Common myeloid progenitor, CD34-positive (primary cell): ENCODE data around the gene CLPTM1.

ENCODE experiments used
- CTCF ChIA-PET: fragments of 350-600 bp; sonication (Branson Sonifier 250); formaldehyde crosslinking; loops from one replicate; lab custom pipeline; 2021; ENCODE audit warnings: antibody characterized with exemption; lab: Charles Lee
- POLR2A ChIA-PET: fragments of 350-600 bp; sonication (Branson Sonifier 250); formaldehyde crosslinking; loops from one replicate; lab custom pipeline; 2021; ENCODE audit warnings: antibody characterized with exemption; lab: Charles Lee
- DNase-seq, 3 donors: peaks; one replicate each; pipeline versions ENCODE4 v3.0.0 to v3.0.0-alpha.2; 2013
- H3K27ac ChIP-seq, 2 experiments: 1 replicate in 1 of 2; 2 replicates in 1 of 2; pipeline ENCODE4 v1.7.0; 2013; ENCODE audit warnings: inconsistent platforms in 2 of 2, low read length in 2 of 2, mild to moderate bottlenecking in 2 of 2, low read depth in 1 of 2, moderate library complexity in 1 of 2; ENCODE audit not compliant: severe bottlenecking in 2 of 2, insufficient read depth in 1 of 2, poor library complexity in 1 of 2
- H3K27me3 ChIP-seq, 5 experiments: replicated peaks in 2 of 5; 1 replicate in 3 of 5; 2 replicates in 2 of 5; pipeline versions ENCODE4 v1.6.1 to v1.7.0; 2013; ENCODE audit warnings: low read length in 4 of 5, mild to moderate bottlenecking in 2 of 5, moderate library complexity in 2 of 5, inconsistent platforms in 1 of 5; ENCODE audit not compliant: insufficient read depth in 5 of 5, control insufficient read depth in 4 of 5
- H3K36me3 ChIP-seq, 4 experiments: 1 replicate in 2 of 4; 2 replicates in 2 of 4; pipeline versions ENCODE4 v1.6.1 to v1.7.0; 2013; ENCODE audit warnings: low read length in 3 of 4, control low read depth in 1 of 4, mild to moderate bottlenecking in 1 of 4; ENCODE audit not compliant: control insufficient read depth in 4 of 4, insufficient read depth in 4 of 4
- H3K4me1 ChIP-seq, 4 experiments: 1 replicate in 3 of 4; 2 replicates in 1 of 4; pipeline versions ENCODE4 v1.6.1 to v1.7.1; 2013; ENCODE audit warnings: low read length in 3 of 4, mild to moderate bottlenecking in 3 of 4, control low read depth in 1 of 4, inconsistent platforms in 1 of 4, moderate library complexity in 1 of 4; ENCODE audit not compliant: control insufficient read depth in 4 of 4, insufficient read depth in 4 of 4; ENCODE audit errors: control extremely low read depth in 1 of 4
- H3K4me3 ChIP-seq, 7 experiments: 1 replicate in 4 of 7; 2 replicates in 3 of 7; pipeline versions ENCODE4 v1.5.1 to v1.7.0; 2013; ENCODE audit warnings: mild to moderate bottlenecking in 7 of 7, low read length in 6 of 7, moderate library complexity in 6 of 7, inconsistent platforms in 2 of 7, low read depth in 2 of 7, control low read depth in 1 of 7; ENCODE audit not compliant: insufficient read depth in 4 of 7, control insufficient read depth in 1 of 7; ENCODE audit errors: extremely low read depth in 1 of 7
- H3K9me3 ChIP-seq, 5 experiments: 1 replicate in 4 of 5; 2 replicates in 1 of 5; pipeline versions ENCODE4 v1.6.1 to v1.7.1; 2013; ENCODE audit warnings: low read length in 4 of 5, mild to moderate bottlenecking in 2 of 5, inconsistent platforms in 1 of 5, low read depth in 1 of 5, moderate library complexity in 1 of 5; ENCODE audit not compliant: control insufficient read depth in 4 of 5, insufficient read depth in 2 of 5; ENCODE audit errors: control extremely low read depth in 1 of 5
- WGBS: methylation state at CpG from one replicate; pipeline ENCODE4 v1.1.5; 2013; ENCODE audit not compliant: insufficient coverage; 5-methylcytosine and 5-hydroxymethylcytosine counted together

Gene CLPTM1

GRCh38 chr19:45035755-45036154, 80.6 kb downstream of the CLPTM1 start:
- 98% methylated on average over 6 of the region's 6 CpGs for WGBS
- DNase-seq: no peak
- peaks cover 0 to 4% (median 0%) of the 10 kb centered on the region in 5 experiments for H3K9me3 ChIP-seq
- ChIA-PET CTCF (interaction anchor here (0.6 kb wide), 1 partner anchor 14 kb away, joined by 4 read pairs; no protein-coding TSS in a partner anchor), POLR2A (no interaction called here)
- no peak overlapping the region for H3K4me3 ChIP-seq
- peaks cover 0 to 38% (median 20%) of the 10 kb centered on the region in 4 experiments for H3K36me3 ChIP-seq
- no peaks in the 10 kb centered on the region for H3K27me3 ChIP-seq
- peaks cover 5 to 22% (median 18%) of the 10 kb centered on the region in 4 experiments for H3K4me1 ChIP-seq
- H3K27ac ChIP-seq: no peak overlapping the region

DNA sequence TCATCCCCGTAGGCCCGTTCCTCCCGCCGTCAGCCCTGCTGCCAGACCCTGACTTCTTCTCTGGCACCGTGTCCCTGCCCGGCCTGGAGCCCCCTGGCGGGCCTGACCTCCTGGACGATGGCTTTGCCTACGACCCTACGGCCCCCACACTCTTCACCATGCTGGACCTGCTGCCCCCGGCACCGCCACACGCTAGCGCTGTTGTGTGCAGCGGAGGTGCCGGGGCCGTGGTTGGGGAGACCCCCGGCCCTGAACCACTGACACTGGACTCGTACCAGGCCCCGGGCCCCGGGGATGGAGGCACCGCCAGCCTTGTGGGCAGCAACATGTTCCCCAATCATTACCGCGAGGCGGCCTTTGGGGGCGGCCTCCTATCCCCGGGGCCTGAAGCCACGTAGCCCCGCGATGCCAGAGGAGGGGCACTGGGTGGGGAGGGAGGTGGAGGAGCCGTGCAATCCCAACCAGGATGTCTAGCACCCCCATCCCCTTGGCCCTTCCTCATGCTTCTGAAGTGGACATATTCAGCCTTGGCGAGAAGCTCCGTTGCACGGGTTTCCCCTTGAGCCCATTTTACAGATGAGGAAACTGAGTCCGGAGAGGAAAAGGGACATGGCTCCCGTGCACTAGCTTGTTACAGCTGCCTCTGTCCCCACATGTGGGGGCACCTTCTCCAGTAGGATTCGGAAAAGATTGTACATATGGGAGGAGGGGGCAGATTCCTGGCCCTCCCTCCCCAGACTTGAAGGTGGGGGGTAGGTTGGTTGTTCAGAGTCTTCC, 82.4 kb downstream of the CLPTM1 start:
- peaks cover 5 to 26% (median 22%) of the 10 kb centered on the region in 4 experiments for H3K4me1 ChIP-seq
- whole genome bisulfite sequencing: 97% methylated on average over 28 of the region's 37 CpGs
- peaks cover 0 to 3% (median 0%) of the 10 kb centered on the region in 5 experiments for H3K9me3 ChIP-seq
- ChIA-PET CTCF (interaction anchor here (2.5 to 7.1 kb wide), 3 partner anchors 8 to 22 kb away, joined by 8 to 59 read pairs (median 14); no protein-coding TSS in a partner anchor), POLR2A (no interaction called here)
- H3K4me3 ChIP-seq: no peak overlapping the region
- no peaks in the 10 kb centered on the region for H3K27me3 ChIP-seq
- H3K36me3 ChIP-seq: peaks cover 2 to 44% (median 27%) of the 10 kb centered on the region in 4 experiments
- H3K27ac ChIP-seq: no peak overlapping the region
- no peak for DNase-seq

DNA sequence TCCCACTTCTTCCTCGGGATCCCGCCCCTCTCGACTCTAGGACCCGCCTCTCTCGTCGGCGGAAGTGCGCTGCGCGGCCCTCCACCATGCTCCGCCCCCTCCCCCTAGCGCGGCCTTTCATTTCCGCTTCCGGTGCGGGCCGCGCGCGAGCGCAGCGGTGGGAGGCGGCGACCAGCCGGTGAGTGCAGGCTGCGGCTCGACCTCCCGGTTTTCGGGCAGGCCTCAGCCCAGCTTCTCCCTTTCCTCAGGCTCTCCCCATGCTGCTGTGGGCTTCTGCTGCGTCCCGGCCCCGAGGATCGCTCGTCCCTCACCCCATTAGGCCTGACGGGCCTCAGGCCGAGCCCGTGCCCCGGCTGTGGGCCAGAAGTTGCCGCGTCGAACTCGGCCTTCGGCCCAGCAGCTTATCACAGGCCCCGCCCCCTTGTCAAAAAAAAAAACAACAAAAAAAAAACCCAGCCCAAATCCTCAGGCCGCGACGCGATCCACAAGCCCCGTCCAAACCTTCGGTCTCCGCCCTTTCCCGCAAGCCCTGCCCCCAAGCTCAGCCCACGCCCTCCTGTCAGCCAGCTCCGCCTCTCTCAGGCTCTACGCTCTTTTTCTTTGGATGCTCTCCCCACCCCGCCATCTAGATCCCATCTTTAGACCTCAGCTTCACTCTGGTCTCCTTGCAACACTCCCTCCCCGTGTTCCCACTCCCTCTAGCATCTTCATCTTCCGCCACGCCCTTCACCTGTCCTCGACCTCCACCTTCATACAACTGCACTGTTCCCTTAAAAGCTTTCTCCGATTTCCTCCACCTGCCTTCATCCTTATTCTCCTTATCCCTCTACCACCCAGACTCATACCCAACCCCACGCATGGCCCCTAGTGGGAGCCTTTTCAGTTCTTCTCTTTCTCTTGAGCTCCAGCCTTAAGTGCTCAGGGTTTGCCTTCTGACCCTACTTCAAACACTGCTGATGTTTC, 84.0 kb downstream of the CLPTM1 start, which contains the start of gene CLASRP:
CLASRP (plus strand) TSS at position 115 of the 963 bp plus-strand sequence. CDS start 1,168 bp downstream, outside the sequence.
- H3K9me3 ChIP-seq: peaks cover 0 to 3% (median 0%) of the 10 kb centered on the region in 5 experiments
- H3K27me3 ChIP-seq: no peaks in the 10 kb centered on the region
- H3K4me1 ChIP-seq: peaks cover 5 to 26% (median 22%) of the 10 kb centered on the region in 4 experiments
- peak; percentile 88 to 91 (median 89) for DNase-seq
- ChIA-PET POLR2A (interaction anchor here (0.6 to 1.4 kb wide), 9 partner anchors 15 to 347 kb away, joined by 3 to 7 read pairs (median 4); no protein-coding TSS in a partner anchor), CTCF (interaction anchor here (0.6 to 7.1 kb wide), 7 partner anchors 10 to 104 kb away, joined by 3 to 59 read pairs (median 5); no protein-coding TSS in a partner anchor)
- WGBS: 3% methylated on average over 62 of the region's 62 CpGs
- peak within 1 kb of the TSS; percentile 89 to 96 for H3K27ac ChIP-seq
- H3K36me3 ChIP-seq: peaks cover 5 to 49% (median 33%) of the 10 kb centered on the region in 4 experiments
- H3K4me3 ChIP-seq: peak within 1 kb of the TSS; percentile 57 to 95 (median 90)

DNA sequence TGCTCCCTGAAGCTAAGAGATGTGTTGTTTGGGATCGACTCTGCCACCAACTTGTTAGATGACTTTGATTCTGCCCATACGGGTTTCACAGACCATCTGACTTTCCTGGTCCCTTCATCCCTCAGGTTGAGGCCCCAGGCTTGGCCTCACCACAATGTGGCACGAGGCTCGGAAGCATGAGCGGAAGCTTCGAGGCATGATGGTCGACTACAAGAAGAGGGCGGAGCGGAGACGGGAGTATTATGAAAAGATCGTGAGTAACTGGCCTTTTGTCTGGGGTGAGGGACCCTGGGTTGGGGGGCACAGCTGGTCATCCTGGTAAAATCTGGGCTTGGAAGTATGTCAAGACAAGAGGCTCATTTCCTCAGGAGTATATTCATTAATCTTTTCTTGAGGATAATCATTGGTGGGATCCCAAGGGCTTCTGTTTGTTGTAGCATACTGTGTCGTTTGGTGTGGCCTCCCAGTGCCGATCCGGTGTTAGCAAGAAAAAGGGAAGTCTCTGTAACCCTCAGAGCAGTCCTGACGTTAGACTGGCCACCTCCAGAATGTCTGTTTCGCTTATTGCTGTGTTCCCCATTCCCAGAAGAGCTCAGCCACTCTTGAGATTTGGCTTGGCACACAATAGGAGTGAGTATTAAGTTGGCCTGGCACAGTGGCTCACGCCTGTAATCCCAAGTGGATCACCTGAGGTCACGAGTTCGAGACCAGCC, 85.0 kb downstream of the CLPTM1 start:
- WGBS: 59% methylated on average over 17 of the region's 19 CpGs
- Histone ChIP-seq H3K4me3 (peak overlapping the region; percentile 9 to 95 (median 90)), H3K9me3 (peaks cover 0 to 3% (median 0%) of the 10 kb centered on the region in 5 experiments), H3K36me3 (peaks cover 7 to 51% (median 41%) of the 10 kb centered on the region in 4 experiments), H3K27ac (peak overlapping the region; percentile 89 to 96), H3K27me3 (no peaks in the 10 kb centered on the region), H3K4me1 (peaks cover 5 to 26% (median 22%) of the 10 kb centered on the region in 4 experiments)
- ChIA-PET CTCF (interaction anchor here (0.7 to 7.1 kb wide), 7 partner anchors 9 to 499 kb away, joined by 3 to 59 read pairs (median 5); no protein-coding TSS in a partner anchor), POLR2A (interaction anchor here (0.9 to 1.4 kb wide), 4 partner anchors 14 to 25 kb away, joined by 3 to 4 read pairs (median 4); no protein-coding TSS in a partner anchor)
- no peak for DNase-seq

DNA sequence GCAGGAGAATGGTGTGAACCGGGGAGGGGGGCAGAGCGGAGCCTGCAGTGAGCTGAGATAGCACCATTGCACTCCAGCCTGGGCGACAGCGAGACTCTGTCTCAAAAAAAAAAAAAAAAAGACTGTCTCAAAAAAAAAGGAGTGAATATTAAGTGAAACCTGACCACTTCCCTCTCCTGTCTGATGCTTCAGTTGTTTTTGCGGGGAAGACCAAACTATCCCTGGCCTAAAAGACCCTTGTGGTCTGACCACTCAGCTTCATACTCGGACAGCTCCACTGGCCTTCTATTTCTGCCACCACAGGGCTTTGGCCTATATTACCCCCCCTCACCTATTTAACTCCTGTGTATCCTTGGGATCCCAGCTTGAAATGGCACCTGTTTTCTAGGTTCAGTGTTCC, 85.9 kb downstream of the CLPTM1 start:
- ChIA-PET CTCF (interaction anchor here (0.7 to 7.1 kb wide), 4 partner anchors 9 to 498 kb away, joined by 3 to 59 read pairs (median 8); no protein-coding TSS in a partner anchor), POLR2A (interaction anchor here (1.2 kb wide), 1 partner anchor 25 kb away, joined by 3 read pairs; no protein-coding TSS in a partner anchor)
- WGBS: 94% methylated on average over 6 of the region's 6 CpGs
- Histone ChIP-seq H3K27ac (peak overlapping the region in 1 of 2 experiments; percentile 32), H3K9me3 (no peaks in the 10 kb centered on the region), H3K27me3 (no peaks in the 10 kb centered on the region), H3K4me3 (no peak overlapping the region), H3K4me1 (peaks cover 5 to 32% (median 25%) of the 10 kb centered on the region in 4 experiments), H3K36me3 (peaks cover 9 to 53% (median 48%) of the 10 kb centered on the region in 4 experiments)
- no peak for DNase-seq
